HepG2 (cell line): ENCODE results near the gene CMPK2.

ENCODE experiments used
- DNMT1 ChIP-seq: sonication (generic); formaldehyde crosslinking; IDR thresholded peaks from 2 replicates; pipeline ENCODE4 v1.5.1; 2020; ENCODE audit warnings: mild to moderate bottlenecking, missing genetic modification reagents
- SIN3A ChIP-seq: IDR thresholded peaks from 2 replicates; pipeline ENCODE4 v1.6.1; 2011; ENCODE audit warnings: low read depth, mild to moderate bottlenecking, control low read depth, low read length, borderline replicate concordance
- TF ChIP-seq, protein P1 (sequence below): sonication (generic); formaldehyde crosslinking; IDR thresholded peaks from 2 replicates; pipeline ENCODE4 v1.5.0; 2020; ENCODE audit warnings: mild to moderate bottlenecking, missing genetic modification reagents, moderate library complexity

DNA sequence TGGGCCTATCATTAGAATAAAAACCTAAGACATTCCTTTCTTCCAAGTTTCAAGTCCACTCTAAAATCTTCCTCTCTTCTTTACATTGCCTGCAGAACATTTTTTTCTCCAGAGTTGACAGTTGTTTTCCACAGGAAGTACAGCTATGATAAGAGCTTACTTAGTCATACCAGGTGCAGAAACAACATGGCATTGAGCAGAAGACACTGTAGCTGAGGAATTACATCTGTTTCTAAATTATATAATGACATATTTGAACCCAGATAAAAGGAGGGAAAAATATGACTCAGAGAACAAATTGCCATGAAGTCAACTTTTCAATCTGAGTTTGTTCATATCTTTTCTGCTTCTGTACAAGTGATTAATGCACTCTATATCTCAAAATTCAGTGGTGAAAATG, 30.2 kb downstream of the CMPK2 start:
- TF ChIP-seq, protein P1, sequence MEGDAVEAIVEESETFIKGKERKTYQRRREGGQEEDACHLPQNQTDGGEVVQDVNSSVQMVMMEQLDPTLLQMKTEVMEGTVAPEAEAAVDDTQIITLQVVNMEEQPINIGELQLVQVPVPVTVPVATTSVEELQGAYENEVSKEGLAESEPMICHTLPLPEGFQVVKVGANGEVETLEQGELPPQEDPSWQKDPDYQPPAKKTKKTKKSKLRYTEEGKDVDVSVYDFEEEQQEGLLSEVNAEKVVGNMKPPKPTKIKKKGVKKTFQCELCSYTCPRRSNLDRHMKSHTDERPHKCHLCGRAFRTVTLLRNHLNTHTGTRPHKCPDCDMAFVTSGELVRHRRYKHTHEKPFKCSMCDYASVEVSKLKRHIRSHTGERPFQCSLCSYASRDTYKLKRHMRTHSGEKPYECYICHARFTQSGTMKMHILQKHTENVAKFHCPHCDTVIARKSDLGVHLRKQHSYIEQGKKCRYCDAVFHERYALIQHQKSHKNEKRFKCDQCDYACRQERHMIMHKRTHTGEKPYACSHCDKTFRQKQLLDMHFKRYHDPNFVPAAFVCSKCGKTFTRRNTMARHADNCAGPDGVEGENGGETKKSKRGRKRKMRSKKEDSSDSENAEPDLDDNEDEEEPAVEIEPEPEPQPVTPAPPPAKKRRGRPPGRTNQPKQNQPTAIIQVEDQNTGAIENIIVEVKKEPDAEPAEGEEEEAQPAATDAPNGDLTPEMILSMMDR = no peak
- TF ChIP-seq DNMT1 (CRISPR knock-in tag) (no peak), SIN3A (no peak)
